ENCODE measurements around the gene SPATA16.

- TF ChIP-seq CTCF (IDR thresholded peaks at IDR 0.05) (no peak), POLR2AphosphoS5 (IDR thresholded peaks at IDR 0.05) (no peak), POLR2A (IDR thresholded peaks at IDR 0.05) (no peak)
Measured at GRCh38 chr3:173013219-173013832, 127.7 kb downstream of the SPATA16 start.
